Psoas muscle (tissue), 8 donors: Measurements from ENCODE around the gene TK1. TPM values are rescaled to one million over a fixed set of nuclear protein-coding genes. Genes with fewer than 3 reads are reported as not detected.

Source experiments
- ATAC-seq, 4 donors: fragments of 200-7000 bp; cut with Tn5 transposase; one replicate each; pipeline ENCODE4 v1.9.1; 2020; ENCODE audit warnings: moderate library complexity in 3 of 4, mild to moderate bottlenecking in 2 of 4
- DNase-seq, 2 donors: peaks; one replicate each; pipeline ENCODE4 v3.0.0-alpha.2; 2020
- H3K27ac ChIP-seq: fragments of 200-600 bp; one replicate; pipeline ENCODE4 v1.8.0; 2022
- H3K27me3 ChIP-seq, 3 donors: fragments of 200-600 bp in 1 of 3; one replicate each; pipeline versions ENCODE4 v1.6.1 to v1.8.0; 2013 to 2022; ENCODE audit warnings: low read length in 2 of 3, mild to moderate bottlenecking in 2 of 3, moderate library complexity in 1 of 3; ENCODE audit not compliant: insufficient read depth in 3 of 3
- H3K36me3 ChIP-seq, 2 donors: fragments of 200-600 bp in 1 of 2; one replicate each; pipeline versions ENCODE4 v1.6.1 to v1.8.0; 2013 to 2022; ENCODE audit warnings: low read depth in 1 of 2, mild to moderate bottlenecking in 1 of 2, moderate library complexity in 1 of 2; ENCODE audit not compliant: insufficient read depth in 1 of 2
- H3K4me1 ChIP-seq: fragments of 200-600 bp; one replicate; pipeline ENCODE4 v1.8.0; 2022
- H3K4me3 ChIP-seq: fragments of 200-600 bp; one replicate; pipeline ENCODE4 v1.8.0; 2022; ENCODE audit warnings: mild to moderate bottlenecking
- H3K9me3 ChIP-seq: fragments of 200-600 bp; one replicate; pipeline ENCODE4 v1.8.0; 2022
- WGBS, 3 donors: extraction: QIAGEN DNeasy Blood & Tissue Kit; methylation state at CpG; one replicate each; pipeline versions ENCODE4 v1.1.6 to v1.1.7; 2013; 5-methylcytosine and 5-hydroxymethylcytosine counted together
- intact Hi-C, 2 donors: fragments of 100-400 bp; cut with DNase I; formaldehyde crosslinking; loops; one replicate each; pipeline versions ENCODE4 v1.11.0 to v1.14.2; 2022
- polyA plus RNA-seq, 3 donors: library from polyadenylated mRNA; stranded (reverse); fragments of 200-250 nt; gene quantifications; one replicate each; pipeline ENCODE4 v1.2.3, GENCODE V29; 2013
- total RNA-seq, 4 donors: library from RNA; stranded (reverse); fragmentation: NEBNext Ultra II Directional in 2 of 4; extraction: Animal tissue kit (Norgen Biotek cat#: 25700) in 2 of 4; gene quantifications; one replicate each; pipeline versions ENCODE4 v1.2.1 to v1.2.4, GENCODE V29; 2021 to 2023
- TF ChIP-seq, protein P1 (sequence below): fragments of 200-600 bp; IDR thresholded peaks from one replicate; pipeline ENCODE4 v1.8.0; 2022; ENCODE audit warnings: antibody characterized with exemption
- donor health status: healthy with polysubstance abuse.
- donor health status: DM: no; HTN: no; CAD: no; lungs with moderate emphysema.
- donor health status: Bipolar disorder and iron deficiency.
- donor health status: healthy.
- donor health status: DM: yes; HTN: yes; CAD: no.
- donor health status: DM: no; HTN: no; CAD: no.
- donor health status: DM: no; HTN: no; CAD: no.
- donor health status: DM: yes; HTN: yes; CAD: no.

Gene TK1
- total and polyA plus RNA-seq, 7 donors, result 0.68 to 3.1 (median 1.5) TPM

DNA sequence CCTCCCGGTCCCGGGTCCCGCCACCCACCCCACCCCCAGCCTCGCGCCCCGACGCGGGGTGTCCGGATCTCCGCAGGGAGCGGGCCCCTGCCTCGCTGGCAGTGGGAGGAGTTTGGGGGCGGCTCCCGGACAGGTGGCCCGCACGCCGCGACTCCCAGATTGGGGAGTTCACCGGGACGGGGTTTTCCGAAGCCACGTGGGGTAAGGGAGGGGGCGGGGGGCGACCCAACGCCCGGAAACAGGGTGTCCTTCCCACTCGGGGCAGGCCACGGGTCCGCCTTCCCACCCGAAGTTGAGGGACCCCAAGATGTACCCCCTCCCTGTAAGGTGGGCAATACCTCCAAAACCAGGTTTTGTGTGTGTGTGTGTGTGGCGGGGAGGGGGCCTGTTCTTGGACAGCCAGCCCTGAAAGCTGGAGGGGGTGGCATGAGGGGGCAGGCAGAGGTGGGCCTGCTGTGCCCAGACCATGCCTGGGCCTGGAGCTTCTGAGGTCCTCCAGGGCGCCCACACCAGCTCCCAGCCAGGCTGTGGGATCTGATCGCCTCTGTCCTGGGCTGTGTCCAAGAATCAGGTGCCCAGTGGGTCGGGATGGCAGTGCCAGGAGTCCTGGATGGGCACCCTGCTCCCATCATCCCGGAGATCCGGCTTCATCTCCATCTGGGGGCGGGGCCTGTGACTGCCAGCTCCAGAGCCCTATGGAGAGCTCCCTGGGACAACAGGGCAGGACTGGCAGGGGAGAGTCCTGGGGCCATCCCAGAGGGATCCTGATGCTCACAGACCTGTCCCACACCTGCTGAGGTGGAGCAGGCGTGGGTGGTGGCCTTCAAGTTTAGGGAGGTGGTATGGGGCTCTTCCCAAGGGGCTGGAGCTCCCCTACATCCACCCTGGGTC lies 17.7 kb downstream of the TK1 start:
- ATAC-seq (peak; percentile 28 to 48 (median 34)), DNase-seq (peak; percentile 64 to 75)
- Histone ChIP-seq H3K36me3 (peaks cover 0 to 22% of the 10 kb centered on the region in 2 donors), H3K4me3 (peak overlapping the region; percentile 83), H3K9me3 (no peaks in the 10 kb centered on the region), H3K27me3 (no peaks in the 10 kb centered on the region), H3K4me1 (peaks cover 42% of the 10 kb centered on the region), H3K27ac (peak overlapping the region; percentile 93)
- intact Hi-C loops, result no loop called here
- TF ChIP-seq, protein P1, sequence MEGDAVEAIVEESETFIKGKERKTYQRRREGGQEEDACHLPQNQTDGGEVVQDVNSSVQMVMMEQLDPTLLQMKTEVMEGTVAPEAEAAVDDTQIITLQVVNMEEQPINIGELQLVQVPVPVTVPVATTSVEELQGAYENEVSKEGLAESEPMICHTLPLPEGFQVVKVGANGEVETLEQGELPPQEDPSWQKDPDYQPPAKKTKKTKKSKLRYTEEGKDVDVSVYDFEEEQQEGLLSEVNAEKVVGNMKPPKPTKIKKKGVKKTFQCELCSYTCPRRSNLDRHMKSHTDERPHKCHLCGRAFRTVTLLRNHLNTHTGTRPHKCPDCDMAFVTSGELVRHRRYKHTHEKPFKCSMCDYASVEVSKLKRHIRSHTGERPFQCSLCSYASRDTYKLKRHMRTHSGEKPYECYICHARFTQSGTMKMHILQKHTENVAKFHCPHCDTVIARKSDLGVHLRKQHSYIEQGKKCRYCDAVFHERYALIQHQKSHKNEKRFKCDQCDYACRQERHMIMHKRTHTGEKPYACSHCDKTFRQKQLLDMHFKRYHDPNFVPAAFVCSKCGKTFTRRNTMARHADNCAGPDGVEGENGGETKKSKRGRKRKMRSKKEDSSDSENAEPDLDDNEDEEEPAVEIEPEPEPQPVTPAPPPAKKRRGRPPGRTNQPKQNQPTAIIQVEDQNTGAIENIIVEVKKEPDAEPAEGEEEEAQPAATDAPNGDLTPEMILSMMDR, result no peak
- 7 to 24% (median 12%) methylated on average over 9 to 38 of the region's 38 CpGs for WGBS, 3 donors

DNA sequence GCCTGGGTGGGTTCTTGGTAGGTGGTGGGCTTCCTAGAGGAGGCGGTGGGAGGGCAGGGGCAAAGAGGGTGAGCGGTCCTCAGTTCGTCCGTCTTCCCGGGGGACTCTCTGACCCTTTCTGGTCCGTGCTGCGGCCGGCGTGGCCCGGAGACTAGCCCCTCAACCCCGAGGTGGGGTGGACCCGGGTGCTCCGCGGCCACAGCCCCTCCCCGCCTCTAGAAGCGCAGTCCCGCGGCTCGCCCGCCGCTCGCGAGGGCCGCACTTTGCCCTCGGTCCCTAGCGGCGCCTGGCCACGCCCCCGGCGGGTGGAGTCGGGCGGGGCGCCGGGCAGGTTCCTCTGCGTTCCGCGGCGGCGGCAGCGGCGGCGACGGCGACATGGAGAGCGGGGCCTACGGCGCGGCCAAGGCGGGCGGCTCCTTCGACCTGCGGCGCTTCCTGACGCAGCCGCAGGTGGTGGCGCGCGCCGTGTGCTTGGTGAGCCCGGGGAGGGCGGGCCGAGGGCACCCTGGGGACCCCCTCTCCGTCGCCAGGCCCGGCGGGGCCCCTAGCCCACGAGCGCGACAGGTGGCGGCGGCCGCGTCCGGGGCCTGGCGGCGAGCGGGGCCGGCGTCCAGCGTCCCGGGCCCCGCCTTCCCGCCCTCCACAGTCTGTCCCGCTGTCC lies 18.5 kb downstream of the TK1 start, which contains the start of gene SYNGR2:
SYNGR2 (plus strand) TSS at position 340 of the 661 bp plus-strand sequence; CDS start at position 376, 36 bp downstream.
- Histone ChIP-seq H3K27me3 (no peaks in the 10 kb centered on the region), H3K4me3 (peak within 1 kb of the TSS; percentile 83), H3K36me3 (peaks cover 0 to 22% of the 10 kb centered on the region in 2 donors), H3K27ac (peak within 1 kb of the TSS; percentile 93), H3K9me3 (no peaks in the 10 kb centered on the region), H3K4me1 (peaks cover 34% of the 10 kb centered on the region)
- intact Hi-C loops, result no loop called here
- ATAC-seq (peak; percentile 70 to 81 (median 78)), DNase-seq (peak; percentile 88 to 92)
- 1 to 4% (median 1%) methylated on average over 14 to 84 of the region's 84 CpGs for WGBS, 3 donors
- TF ChIP-seq, protein P1, result no peak

DNA sequence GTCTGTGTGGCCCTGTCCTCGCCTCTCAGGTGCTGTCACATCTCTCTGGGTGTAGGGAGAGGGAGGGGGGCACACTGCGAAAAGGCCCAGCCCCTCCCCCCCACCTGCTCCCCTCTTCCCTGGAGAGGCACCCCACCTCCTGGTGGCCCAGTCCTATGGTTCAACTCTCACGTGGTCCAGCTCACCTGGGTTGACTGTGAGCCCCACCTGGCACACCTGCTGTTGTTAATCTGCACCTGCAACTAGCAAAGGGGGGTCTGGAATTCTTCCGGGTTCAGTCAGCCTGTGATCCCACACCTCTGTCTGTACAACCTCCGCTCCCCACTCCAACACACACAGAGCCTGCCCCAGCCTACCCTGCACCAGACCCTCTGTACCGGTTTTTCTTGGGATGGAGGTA lies 20.4 kb downstream of the TK1 start:
- TF ChIP-seq, protein P1, result no peak
- WGBS, 3 donors, result 70 to 84% (median 81%) methylated on average over 6 of the region's 6 CpGs
- intact Hi-C loops, result no loop called here
- Histone ChIP-seq H3K9me3 (no peaks in the 10 kb centered on the region), H3K36me3 (peaks cover 0 to 9% of the 10 kb centered on the region in 2 donors), H3K27me3 (no peaks in the 10 kb centered on the region), H3K4me3 (no peak overlapping the region), H3K27ac (no peak overlapping the region), H3K4me1 (peaks cover 15% of the 10 kb centered on the region)
- DNase-seq, result no peak
- no peak for ATAC-seq

DNA sequence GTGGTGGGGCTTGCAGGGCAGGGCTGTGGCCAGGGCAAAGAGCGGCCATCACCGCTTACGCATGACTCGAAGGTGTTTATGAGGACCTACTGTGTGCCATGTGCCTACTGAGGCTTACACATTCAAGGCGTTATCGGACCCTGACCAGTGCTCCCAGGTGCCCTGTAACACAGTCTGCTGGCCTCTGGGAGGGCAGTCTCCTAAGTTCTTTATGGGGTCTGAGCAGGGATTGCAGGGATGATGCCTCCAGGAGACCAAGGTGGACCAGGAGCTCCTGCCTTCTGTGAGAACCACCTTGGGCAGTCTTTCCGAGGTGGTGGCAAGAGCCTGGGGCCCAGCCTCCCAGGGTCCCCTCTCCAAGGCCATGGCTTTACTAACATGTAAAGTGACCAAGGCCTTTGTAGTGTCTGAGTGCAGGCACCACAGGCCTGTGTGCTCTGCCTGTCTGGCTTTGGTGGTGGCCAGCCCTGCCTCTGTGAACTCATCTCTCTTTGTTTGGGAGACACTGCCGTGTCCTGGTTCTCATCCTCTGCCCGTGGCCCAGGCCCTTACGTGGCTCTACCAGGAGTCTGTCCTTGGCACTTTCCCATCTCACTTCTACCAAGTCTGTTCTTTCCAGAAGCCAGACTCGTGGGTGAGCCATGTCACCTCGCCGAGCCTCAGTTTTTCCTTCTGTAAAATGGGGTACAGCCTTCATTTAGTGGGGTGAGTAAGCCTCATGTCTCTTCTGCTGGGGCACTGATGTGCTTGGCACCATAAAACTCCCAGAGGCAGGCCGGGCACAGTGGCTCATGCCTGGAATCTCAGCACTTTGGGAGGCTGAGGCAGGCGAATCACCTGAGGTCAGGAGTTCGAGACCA lies 21.9 kb downstream of the TK1 start:
- 84 to 93% (median 89%) methylated on average over 16 of the region's 16 CpGs for WGBS, 3 donors
- Histone ChIP-seq H3K4me1 (peaks cover 4% of the 10 kb centered on the region), H3K9me3 (no peaks in the 10 kb centered on the region), H3K27me3 (no peaks in the 10 kb centered on the region), H3K27ac (no peak overlapping the region), H3K4me3 (no peak overlapping the region), H3K36me3 (no peaks in the 10 kb centered on the region)
- TF ChIP-seq, protein P1, result no peak
- DNase-seq, result no peak
- ATAC-seq, result no peak
- intact Hi-C loops, result no loop called here
